Measurements from ENCODE around the gene KLHL1. TPM values are rescaled to one million over a fixed set of nuclear protein-coding genes. Genes with fewer than 3 reads are reported as not detected.

Gene KLHL1
- total RNA-seq, 1 experiment from 2014 or later = not detected

DNA sequence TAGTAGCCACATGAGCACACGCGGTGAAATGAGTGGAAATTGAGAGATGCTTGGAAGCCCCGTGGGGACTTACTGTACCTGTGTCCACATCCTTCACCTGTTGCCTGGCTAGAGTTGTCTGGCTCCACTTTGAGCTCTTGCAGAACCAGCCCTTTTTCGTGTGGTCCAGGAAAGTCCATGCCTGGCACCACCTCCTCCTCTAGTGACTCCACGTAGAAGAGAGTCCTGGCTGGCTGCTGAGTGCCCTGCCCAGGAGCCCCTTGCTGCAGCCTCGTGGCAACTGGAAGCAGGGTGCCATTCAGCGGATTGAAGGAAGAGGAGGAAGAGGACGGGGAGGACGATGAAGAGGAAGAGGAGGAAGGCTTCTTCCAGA lies 1.1 kb downstream of the KLHL1 start:
- POLR2A ChIA-PET = no interaction called here
- BruUV-seq (replicated peaks) = no TSS peak
- Histone ChIP-seq H3K27me3 (ENCODE audit: insufficient read depth, low read length) (no peaks in the 10 kb centered on the region), H3K79me2 (ENCODE audit: insufficient read depth, low read length) (no peaks in the 10 kb centered on the region), H3K9ac (ENCODE audit: low read length) (no peak overlapping the region), H3K4me2 (ENCODE audit: low read length) (no peak overlapping the region), H3K4me1 (ENCODE audit: control insufficient read depth in 1 of 2, insufficient read depth in 2 of 2, low read length in 2 of 2) (no peaks in the 10 kb centered on the region), H4K20me1 (ENCODE audit: insufficient read depth) (no peaks in the 10 kb centered on the region), H3K9me3 (ENCODE audit: control insufficient read depth in 1 of 2, insufficient read depth in 1 of 2, low read depth in 1 of 2, low read length in 2 of 2) (no peaks in the 10 kb centered on the region; a peak in 1 of 4 replicates), H3K4me3 (replicated peaks in 1 of 2; ENCODE audit: low read depth in 1 of 2, low read length in 2 of 2) (no peak overlapping the region), H3K9me2 (ENCODE audit: insufficient read depth) (no peaks in the 10 kb centered on the region), H3K27ac (ENCODE audit: low read depth, low read length) (no peak overlapping the region), H2AFZ (ENCODE audit: low read depth, low read length, poor library complexity, severe bottlenecking) (no peak overlapping the region), H3K36me3 (ENCODE audit: control insufficient read depth in 1 of 2, insufficient read depth in 2 of 2, low read length in 2 of 2) (no peaks in the 10 kb centered on the region)
- intact Hi-C loops (cut with micrococcal nuclease) = no loop called here
- DNase-seq (ENCODE audit: low read depth, low spot score) (no peak), ATAC-seq (no peak)
- no peak for TF ChIP-seq EGR1 (IDR thresholded peaks at IDR 0.05; ENCODE audit: low read depth)
- TF ChIP-seq YY1 (IDR thresholded peaks at IDR 0.05; ENCODE audit: extremely low read depth, insufficient replicate concordance, low read depth, low read length) = no peak
- TF ChIP-seq JUND (IDR thresholded peaks at IDR 0.05) = no peak
- TF ChIP-seq TCF7L2 (IDR thresholded peaks at IDR 0.05; ENCODE audit: borderline replicate concordance, extremely low read depth, insufficient read depth, insufficient read length) = no peak
- no peak for TF ChIP-seq ZNF274 (IDR thresholded peaks at IDR 0.05; ENCODE audit: low read depth, low read length)
- TF ChIP-seq CEBPB (IDR thresholded peaks at IDR 0.05; ENCODE audit: low read depth) = no peak
- TF ChIP-seq SRF (IDR thresholded peaks at IDR 0.05; ENCODE audit: low read depth) = no peak
- TF ChIP-seq RAD21 (IDR thresholded peaks at IDR 0.05; ENCODE audit: low read depth) = no peak
- no peak for TF ChIP-seq SP1 (IDR thresholded peaks at IDR 0.05; ENCODE audit: low read depth)
- TF ChIP-seq POLR2AphosphoS5 (IDR thresholded peaks at IDR 0.05; ENCODE audit: low read depth, low read length) = no peak
- TF ChIP-seq, protein P1, sequence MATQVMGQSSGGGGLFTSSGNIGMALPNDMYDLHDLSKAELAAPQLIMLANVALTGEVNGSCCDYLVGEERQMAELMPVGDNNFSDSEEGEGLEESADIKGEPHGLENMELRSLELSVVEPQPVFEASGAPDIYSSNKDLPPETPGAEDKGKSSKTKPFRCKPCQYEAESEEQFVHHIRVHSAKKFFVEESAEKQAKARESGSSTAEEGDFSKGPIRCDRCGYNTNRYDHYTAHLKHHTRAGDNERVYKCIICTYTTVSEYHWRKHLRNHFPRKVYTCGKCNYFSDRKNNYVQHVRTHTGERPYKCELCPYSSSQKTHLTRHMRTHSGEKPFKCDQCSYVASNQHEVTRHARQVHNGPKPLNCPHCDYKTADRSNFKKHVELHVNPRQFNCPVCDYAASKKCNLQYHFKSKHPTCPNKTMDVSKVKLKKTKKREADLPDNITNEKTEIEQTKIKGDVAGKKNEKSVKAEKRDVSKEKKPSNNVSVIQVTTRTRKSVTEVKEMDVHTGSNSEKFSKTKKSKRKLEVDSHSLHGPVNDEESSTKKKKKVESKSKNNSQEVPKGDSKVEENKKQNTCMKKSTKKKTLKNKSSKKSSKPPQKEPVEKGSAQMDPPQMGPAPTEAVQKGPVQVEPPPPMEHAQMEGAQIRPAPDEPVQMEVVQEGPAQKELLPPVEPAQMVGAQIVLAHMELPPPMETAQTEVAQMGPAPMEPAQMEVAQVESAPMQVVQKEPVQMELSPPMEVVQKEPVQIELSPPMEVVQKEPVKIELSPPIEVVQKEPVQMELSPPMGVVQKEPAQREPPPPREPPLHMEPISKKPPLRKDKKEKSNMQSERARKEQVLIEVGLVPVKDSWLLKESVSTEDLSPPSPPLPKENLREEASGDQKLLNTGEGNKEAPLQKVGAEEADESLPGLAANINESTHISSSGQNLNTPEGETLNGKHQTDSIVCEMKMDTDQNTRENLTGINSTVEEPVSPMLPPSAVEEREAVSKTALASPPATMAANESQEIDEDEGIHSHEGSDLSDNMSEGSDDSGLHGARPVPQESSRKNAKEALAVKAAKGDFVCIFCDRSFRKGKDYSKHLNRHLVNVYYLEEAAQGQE (IDR thresholded peaks at IDR 0.05; ENCODE audit: low read depth) = no peak
- TF ChIP-seq EZH2 (IDR thresholded peaks at IDR 0.05) = no peak
- CTCF ChIA-PET = no interaction called here
- RAD21 ChIA-PET (ENCODE audit: low non-redundant PET in 1 of 2, low total read pairs in 2 of 2, uncharacterized antibody in 2 of 2, unreplicated experiment in 2 of 2) = no interaction called here

Measured in HCT116 (cell line).